Measurements from ENCODE around the gene KCNQ1.

Gene KCNQ1

DNA sequence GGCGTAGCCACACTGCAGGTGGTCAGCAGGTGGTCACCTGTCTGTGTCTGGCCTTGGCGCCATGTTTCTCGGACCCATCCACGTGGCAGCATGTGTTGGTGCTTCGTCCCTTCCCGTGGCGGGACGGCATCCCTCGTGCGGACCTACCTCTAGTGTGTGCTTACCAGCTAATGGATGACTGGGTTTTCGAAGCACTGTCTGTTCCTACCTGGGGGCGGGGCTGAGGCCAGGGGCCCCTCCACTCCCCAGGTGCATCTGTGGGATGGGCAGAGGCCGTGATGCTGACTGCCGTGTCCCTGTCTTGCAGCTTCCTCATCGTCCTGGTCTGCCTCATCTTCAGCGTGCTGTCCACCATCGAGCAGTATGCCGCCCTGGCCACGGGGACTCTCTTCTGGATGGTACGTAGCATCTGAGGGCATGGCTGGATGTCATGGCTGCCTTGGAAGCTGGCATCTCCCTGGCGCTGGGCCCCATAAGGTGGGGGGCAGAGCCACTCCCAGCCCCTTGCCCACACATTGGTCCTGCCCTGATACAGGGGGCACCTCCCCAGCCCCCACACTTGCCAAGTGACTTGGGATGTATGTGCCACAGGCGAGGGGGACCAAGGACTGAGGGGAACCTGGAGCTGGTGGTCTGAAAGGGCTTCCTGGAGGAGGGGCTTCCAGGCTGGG lies 82.9 kb downstream of the KCNQ1 start:
- DNase-seq: no peak

DNA sequence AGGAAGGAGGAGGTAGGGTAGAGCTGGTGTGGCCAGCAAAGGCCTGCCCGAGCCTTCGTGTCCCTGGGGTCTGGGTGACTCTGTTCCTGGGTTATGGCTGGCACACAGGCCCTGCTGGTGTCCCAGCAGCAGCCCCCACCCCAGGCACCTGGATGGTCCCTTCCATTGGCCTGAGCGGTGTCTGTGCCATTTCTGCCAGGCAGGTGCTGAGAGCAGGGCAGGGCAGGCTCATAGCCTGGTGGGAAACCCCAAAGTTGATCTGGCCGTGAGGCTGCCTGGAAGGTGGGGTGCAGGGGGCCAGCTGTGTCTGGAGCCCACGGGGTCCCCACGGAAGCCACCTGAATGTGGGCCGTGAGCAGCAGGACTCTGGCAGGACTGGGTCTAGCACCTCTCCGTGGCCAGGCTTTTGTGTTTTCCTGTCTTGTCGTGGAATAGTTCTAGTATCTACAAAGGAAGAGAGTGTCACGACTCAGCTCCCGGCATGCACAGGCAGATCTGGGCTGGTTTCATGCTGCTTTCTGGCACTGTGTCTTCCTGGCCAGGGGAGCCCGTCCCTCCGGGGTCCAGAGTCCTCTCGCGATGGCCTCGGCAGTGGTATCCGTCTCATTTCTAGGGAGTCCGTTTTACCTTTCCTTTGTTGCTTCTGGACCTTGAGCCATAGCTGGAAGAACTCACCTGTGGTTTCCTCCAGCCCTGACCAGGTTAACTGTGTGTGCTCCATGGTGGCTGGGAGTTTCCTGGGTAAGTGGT lies 83.7 kb downstream of the KCNQ1 start:
- DNase-seq: no peak

DNA sequence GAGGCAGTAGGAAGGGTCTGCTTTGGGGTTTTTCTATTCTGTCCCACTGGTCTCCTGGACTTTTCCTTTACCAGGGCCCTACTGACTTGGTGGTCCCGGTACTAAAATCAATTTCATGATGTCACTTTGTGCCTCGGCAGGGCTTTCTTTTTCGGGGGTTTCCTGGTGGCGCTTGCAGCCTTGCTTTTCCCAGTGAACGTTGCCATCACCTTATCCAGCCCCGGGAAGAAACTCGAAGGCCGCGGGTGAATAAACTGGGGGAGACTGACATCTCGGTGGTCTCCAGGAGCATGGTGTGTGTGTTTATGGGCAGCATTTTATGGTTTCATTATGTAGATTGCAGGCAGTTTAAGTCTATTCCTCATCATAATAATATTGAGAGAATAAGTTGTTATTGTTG lies 84.4 kb downstream of the KCNQ1 start:
- no peak for DNase-seq

DNA sequence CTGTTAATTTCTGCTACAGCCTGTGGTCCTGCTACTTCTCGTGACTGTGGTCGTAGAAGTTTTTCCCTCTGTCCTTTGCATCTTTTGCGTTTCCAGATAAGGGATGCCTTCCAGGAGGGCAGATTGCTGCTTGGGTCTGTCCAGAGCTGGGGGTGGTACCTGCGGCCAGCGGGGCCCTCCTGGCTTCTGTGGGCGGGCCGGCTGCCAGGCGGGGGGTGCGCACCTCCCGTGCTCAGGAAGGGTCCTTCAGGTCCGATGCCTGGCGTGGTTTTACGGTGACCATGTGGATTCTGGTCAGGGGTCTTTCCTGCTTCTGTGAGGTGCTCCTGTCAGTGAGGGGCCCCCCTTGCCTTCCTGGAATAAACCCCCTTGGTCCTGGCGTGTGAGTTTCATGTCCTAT lies 84.8 kb downstream of the KCNQ1 start:
- no peak for DNase-seq

DNA sequence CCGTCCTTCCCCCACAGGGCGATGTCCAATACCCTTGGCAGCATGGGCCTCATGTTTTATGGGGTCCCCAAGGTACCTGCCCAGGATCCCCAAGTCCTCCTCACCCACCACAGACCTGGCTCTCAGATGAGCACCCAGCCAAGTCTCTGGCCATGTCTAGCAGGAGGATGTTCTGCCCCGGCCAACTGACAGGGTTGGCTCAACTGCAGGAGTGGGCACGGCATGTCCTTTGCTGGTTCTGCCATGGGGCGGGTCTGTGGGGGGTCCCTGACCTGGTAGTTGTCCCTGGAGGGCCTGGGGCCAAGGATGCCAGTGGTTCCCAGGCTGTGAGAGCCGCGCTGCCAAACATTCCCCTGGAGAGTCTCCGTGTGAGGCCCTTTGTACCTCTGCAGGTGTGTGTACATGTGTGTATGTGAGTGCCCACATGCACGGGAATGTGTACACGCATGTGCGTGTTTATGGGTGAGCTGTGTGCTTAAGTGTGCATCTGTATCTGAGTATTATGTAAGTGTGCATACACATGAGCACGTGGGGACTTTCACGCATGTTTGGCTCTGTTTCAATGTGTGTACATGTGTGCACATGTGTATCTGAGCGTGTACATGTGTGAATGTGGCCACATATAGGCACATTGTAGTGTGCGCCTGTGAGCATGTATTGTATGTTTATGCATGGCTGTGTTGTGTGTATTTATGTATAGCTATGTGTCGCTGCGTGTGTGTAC lies 85.5 kb downstream of the KCNQ1 start:
- DNase-seq: no peak

DNA sequence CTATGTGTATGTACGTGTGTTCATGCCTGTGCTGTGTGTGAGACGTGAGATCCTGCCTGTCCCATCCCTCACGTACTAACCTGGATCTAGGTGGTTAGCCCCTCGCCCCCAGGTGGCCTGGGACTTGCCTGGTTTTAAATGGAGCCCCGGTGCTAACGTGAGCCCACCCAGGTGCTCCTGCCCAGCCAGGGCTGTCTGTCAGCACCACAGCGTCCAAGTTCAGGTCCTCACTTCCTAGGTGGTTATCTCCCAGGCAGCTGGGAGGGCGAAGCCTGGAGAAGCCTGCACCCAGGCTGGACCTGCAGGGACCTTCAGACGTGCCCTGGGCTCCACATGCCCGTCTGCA lies 86.0 kb downstream of the KCNQ1 start:
- no peak for DNase-seq

DNA sequence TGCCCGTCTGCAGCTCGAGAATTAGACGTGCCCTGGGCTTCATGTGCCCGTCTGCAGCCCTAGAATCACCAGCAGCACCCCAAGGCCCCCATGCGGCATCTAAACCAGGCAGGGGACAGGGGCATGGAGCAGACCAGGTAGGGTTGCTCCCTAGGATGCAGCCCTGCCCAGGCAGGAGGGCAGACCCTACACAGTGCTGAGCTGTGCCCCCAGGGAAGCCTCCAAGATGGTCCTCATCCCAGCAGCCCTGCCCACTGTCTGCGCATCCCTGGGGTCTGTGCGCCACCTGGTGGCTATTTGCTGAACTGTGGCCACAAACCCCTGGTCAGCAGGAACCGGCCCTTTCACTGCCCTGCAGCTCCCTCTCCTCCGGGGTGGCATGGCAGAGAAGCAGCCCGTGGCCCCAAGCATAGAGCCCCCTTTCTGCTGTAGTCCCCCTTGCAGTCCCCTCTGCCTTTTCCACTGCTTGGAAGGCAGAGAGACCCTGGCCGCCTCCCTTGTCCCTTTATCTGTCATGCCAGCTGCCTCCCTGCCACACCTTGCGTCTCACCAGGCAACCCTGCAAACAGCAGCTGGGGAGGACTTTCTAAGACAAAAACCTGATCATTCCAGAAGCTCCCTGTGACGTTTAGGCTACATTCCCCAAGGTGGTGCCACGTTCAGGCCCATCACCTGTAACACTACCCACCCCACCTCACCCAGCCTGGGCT lies 86.6 kb downstream of the KCNQ1 start:
- DNase-seq: peak; percentile 55

DNA sequence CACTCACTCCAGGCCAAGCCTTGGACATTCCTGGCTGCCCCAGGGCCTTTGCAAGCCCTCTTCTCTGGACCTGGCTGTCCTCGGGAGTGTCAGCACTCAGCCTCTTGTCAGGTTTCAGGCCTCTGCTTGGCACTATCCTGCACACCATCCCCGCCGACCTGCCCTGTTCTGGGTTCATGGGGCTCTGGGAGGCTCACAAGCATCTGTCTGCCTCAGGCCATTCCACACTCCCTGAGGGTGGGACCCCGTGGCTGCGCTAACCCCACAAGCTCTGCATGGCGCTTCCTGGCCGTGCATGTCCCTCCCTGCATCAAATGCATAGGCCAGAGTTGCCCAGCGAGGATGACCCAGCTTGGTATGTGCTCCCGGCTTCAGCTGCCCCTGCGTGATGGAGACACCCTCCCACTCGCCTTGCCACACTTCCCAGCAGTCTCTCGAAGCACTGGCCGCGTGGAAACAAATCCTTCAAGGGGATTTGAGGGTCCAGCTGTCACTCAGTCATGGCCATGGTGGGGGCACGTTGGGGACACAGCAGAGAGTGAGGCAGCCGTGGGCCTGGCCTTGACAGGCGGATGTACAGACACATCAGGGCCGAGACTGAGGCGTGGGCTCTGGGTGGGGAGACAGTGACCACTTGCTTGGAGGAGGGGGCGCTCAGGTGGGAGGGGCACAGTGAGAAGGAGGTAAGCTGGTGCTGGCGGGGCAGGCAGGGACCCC lies 87.3 kb downstream of the KCNQ1 start:
- DNase-seq: no peak

DNA sequence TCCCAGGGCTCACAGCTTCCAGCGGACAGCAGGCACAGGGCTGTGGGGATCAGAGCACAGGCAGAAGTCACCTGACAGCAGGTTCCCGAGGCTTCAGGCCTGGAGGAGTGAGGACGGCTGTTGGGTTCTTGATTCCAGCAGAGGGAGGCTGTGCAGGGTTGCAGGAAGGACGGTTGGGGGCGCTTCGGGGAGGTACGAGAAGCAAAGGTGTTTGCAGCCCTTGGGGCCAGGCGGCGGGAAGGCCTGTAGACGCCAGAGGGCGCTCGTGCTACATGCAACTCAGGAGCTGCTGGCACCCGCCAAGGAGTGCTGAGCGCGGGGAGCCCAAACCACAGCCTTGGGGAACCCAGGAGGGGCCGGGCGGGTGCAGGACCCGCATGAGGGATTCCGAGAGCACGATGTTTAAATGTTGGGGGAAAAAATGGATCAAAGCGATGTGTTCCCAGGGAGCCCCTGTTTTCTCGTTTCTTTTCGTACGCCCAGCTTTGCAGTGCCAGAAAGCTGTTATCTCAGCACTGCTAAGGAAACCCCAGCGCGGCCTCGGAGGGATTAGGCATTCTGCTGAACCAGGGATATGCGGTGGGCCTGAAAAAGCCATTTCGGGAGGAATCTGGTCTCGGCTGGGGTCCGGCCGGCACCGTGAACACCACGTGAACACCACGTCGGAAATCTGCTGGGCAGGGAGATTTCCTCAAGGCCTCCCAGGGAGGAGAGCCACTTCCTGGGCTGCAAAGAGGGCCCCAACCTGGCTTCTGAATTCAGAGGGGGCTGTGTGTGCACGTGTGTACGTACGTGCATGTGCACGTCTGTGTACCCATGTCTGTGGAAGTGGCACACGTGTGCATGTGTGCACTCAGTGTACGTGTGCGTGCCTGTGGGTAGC lies 88.1 kb downstream of the KCNQ1 start:
- peak; percentile 86 for DNase-seq

DNA sequence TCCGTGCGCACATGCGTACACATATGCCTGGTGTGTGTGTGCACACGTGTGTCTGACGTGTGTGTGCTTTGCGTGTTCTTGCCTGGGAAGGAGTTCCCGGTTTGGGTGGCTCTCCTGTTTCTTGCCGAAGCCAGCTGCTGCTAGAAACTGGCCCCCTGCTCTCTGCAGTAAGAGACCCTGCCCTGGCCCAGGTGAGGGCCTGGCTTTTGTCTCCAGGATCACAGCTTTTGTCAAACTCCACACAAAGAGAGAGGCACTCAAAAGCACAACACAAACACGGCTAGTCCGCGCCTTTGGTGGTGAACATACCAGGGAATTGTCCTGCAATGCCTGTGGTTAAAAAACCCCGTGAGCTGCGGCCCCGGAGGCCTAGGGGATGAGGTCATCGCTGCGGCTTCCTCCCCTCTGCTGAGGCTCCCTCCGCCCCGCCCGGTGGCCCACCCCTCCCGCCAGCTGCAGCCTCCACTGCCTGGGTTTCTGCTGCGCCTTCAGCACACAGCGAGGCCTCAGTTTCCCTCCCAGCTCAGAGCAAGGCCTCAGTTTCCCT lies 88.9 kb downstream of the KCNQ1 start:
- DNase-seq: no peak

DNA sequence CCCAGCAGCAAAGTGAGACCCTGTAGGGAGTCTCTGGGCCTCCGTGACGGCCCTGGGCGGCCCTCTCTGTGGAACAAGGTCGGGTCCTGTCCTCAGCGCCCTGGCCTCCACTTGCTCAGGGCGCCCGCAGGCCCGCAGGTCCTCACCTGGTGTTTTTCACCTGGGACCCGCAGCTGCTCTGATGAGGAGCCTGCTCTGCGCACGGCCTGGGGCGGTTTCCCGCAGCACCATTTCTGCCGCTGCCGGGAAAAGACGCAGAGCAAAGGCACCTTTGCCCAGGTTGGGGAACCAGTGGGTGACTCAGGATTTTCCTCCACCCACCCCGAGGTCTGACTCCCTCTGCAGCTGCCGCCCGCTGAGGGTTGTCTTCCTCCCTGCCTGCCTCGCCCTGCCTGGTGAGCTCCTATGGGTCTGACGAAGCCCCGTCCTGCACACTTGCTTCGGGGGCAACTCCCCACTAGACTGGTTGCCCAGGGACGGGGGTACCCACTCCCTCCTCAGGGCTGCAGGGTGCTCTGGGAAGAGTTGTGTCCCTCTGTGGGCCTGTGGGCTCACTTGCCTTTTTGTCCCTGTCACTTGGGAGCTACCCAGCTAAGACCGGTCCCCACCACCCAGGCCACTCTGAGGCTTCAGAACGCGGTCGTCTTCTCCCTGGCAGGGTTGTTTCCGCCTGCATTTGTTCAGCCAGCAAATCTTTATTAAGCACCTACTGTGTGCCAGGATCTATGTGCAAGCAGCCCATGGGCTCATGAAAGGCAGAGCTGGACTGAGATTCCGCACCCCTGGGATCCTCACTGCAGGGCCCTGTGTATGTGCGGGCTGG lies 89.5 kb downstream of the KCNQ1 start:
- no peak for DNase-seq

DNA sequence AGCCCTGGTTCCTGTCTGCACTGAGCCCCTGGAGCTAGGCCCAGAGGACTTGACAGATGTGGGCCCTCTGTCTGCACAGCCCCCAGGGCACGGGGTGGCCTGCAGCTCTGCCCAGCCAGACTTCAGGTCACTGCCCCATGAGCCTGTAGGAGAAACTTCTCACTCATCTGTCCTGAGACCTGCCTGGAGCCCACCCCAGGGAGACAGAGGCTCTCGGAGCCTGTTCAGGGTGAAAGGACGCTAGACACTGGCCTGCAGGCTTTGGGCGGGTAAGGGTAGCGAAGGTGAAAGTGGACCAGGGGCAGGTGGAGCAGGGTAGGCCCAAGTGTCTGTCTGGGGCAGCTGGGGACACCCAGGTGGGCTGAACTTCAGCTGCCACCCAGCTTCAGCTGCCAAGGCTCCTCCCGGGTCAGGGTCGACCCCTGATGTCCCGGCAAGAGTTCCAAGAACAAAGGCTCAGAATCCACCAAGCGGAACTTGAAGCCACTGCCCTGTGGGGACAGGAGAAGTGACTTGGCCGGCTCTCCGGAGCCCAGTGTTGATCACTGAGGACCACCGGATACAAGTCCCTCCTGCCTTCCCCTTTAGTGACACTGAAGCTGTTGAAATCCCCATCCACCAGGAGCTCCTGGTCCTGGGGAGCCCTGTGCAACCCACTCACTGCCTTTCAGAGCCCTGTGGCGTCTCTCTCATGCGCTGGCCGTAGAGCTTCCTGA lies 90.3 kb downstream of the KCNQ1 start:
- DNase-seq: no peak

DNA sequence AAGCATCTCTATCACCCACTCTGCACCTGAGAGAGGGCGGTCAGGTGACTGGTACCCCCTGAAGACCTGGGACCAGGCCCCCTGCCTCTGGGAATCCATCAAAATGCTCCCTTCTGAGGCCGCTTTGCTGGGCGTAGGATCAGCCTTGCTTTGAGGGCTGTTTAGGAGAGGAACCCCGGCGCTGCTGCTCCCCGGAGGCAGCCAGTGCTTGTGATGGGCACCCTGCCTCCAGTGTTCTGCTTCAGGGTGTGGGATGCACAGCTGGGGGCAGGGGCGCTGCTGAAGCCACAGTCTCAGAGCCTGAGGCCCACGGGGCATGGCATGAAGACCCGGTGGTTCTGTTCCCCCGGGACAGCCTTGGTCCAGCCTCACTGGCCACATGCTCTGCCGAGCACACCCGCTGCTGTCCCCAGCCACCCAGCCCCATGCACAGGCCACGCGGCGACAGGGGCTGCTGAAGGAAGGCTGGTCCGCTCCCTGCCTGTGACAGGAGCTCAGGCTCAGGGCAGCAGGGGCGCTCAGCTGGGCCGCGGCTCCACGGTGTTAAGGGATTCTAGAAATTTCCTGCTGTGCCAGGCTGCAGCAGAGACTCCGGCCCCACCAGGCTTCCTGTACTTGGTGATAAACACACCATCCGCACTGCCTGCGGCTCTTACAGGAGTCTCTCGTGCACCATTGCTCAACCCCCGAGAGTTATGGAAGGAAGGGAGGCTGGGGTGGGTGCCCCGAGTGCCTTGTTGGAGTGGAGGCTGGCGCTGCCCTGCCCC lies 91.0 kb downstream of the KCNQ1 start:
- no peak for DNase-seq

DNA sequence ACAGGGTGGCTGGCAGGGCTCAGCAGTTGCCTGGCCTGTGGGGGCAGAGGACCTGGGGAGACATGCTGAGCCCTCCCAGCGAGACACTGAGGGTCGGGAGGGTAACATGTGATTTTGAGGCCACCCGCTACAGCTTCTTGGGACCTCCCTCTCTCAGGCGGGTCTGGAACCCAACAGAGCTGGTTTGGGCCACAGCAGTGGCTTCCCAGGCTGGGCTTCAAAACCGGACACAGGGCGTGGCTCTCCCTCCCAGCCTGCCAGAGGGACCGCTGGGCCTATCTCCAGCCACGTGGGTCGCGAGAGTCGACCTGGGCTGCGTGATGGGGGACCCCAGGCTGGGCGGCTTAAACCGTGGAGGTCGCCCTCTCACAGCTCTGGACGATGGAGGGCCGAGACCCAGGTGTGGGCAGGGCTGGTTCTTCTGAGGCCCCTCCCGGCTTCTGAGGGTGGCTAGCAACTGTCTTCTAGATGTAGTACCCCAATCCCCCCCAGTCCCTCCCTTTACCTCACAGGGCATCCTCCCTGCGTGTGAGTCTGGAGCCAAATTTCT lies 91.7 kb downstream of the KCNQ1 start:
- no peak for DNase-seq

DNA sequence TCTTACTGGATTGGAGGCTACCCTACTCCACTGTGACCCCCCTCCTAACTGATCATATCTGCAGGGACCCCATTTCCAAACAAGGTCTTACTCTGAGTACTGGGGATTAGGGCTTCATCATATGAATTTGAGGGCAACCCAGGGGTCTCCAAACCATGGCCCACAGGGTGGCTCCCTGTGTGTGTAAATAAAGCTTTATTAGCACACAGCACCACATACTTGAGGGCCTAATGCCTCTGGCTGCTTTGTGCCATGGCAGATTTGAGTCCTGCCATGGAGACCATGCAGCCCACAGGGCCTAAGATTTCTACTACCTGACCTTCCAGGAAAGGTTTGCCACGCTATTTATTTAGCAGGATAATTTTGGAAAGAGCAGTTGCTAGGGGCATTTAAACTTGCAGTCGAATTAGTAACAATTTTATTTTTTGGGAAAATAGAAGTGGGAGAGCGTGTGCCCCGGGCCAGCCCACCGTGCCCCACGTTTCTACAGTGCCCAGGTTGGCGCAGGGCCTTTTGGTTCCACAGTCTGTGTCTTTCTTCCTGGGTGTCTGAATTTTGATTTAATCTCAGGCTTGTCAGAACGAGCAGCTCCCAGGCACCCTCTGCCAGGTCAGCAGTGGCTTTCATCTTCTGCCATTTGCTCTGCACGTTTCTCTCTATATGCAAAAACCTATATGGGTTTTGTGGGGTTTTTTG lies 92.3 kb downstream of the KCNQ1 start:
- DNase-seq: no peak

DNA sequence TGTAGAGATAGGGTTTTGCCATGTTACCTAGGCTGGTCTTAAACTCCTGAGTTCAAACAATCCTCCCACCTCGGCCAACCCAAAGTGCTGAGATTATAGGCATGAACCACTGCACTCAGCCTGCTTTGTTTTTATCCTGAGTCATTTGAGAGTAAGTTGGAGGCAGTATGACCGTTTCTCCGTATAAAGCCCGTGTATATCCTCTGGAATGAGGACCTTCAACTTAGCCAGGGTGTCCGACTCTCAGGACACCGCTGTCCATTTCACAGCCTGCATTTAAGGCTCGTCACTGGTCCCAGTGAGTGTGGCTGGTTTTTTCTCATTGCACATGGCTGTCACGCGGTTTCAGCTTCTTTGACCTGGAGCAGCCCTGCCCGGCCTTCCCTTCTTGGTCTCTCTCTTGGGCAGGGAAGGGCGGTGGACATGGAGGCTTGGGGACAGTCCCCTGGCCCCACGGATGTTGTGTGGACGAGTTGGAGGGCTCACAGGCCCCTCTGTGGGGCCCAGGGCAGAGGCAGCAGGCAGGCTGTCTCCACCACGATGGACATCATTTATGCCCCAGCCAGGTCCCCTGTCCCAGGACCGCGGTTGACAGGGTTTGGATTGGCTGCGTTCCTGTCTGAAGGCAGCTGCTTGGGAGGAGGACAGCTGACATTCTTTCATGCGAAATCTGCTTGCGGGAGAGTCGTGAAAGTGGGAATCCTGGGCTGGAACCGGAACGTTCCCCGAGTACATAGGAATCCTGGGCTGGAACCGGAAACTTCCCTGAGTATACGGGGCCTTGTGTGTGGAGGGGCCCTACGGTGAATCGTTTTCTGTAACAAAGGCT lies 93.3 kb downstream of the KCNQ1 start:
- DNase-seq: no peak

DNA sequence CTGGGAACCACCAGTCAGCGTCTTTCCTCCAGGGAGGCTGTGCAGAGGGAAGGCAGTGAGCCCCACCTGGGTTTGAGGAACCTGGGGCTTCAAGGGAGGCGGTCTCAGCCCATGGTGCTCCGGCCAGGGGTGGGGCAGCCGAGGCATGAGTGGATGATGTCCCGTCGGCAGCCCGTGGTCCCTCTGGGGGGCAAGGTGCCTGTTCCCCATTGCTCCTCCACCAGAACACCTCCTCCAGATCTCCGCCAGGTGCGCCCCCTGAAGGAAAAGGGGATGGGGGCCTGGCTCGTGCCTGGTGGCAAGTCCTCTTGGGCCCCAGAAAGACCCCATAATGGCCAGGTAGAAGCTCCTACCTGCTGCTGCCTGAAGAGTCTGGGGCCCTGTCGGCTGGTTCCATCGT lies 94.1 kb downstream of the KCNQ1 start:
- no peak for DNase-seq
